NB4 (cell line): Measurements from ENCODE around the gene GMDS.

ENCODE experiments used
- POLR2A ChIP-seq: IDR thresholded peaks from 2 replicates; pipeline ENCODE4 v1.6.1; 2011; ENCODE audit warnings: mild to moderate bottlenecking; ENCODE audit not compliant: insufficient read length; ENCODE audit errors: extremely low read depth
- TF ChIP-seq, protein P1 (sequence below): IDR thresholded peaks from one replicate; pipeline ENCODE4 v1.5.1; 2012; ENCODE audit warnings: low read depth, low read length
- TF ChIP-seq, protein P2 (sequence below): IDR thresholded peaks from 2 replicates; pipeline ENCODE4 v1.6.1; 2011; ENCODE audit warnings: low read depth, low read length

DNA sequence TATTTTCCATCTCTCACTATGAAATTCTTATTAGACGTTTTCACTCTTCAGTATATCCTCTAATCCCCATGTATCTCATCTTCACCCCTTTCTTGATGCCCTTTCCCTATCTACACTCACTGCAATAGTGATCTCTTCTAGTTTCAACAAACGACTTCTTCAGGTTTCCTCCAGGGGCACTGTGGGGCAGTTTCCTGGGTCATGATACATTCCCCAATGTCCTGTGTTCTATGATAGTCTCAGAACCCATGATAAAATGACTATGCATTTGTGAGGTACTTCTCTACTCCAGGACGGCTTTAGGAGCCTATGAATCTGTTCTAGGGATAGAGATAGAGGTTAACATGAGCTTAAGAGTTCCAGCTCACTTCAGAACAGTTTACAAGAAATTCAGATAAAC is 452.4 kb downstream of the GMDS start:
- TF ChIP-seq, protein P1, sequence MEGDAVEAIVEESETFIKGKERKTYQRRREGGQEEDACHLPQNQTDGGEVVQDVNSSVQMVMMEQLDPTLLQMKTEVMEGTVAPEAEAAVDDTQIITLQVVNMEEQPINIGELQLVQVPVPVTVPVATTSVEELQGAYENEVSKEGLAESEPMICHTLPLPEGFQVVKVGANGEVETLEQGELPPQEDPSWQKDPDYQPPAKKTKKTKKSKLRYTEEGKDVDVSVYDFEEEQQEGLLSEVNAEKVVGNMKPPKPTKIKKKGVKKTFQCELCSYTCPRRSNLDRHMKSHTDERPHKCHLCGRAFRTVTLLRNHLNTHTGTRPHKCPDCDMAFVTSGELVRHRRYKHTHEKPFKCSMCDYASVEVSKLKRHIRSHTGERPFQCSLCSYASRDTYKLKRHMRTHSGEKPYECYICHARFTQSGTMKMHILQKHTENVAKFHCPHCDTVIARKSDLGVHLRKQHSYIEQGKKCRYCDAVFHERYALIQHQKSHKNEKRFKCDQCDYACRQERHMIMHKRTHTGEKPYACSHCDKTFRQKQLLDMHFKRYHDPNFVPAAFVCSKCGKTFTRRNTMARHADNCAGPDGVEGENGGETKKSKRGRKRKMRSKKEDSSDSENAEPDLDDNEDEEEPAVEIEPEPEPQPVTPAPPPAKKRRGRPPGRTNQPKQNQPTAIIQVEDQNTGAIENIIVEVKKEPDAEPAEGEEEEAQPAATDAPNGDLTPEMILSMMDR = peak; percentile 63
- no peak for TF ChIP-seq POLR2A
- TF ChIP-seq, protein P2, sequence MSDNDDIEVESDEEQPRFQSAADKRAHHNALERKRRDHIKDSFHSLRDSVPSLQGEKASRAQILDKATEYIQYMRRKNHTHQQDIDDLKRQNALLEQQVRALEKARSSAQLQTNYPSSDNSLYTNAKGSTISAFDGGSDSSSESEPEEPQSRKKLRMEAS = no peak
